Measurements from ENCODE around the gene RGS11. TPM values are rescaled to one million over a fixed set of nuclear protein-coding genes. Genes with fewer than 3 reads are reported as not detected.
A peak's percentile ranks its signal among the peaks of the same experiment; 100 is the strongest.

RGS11 gene
- 2.1 and 2.6 TPM in 2 replicates for polyA plus RNA-seq (2011; rRNA removed)
- 3.4 and 4.4 TPM in 2 replicates for polyA plus RNA-seq (2012; cell fraction: cytosol; rRNA removed)
- 48.3 and 51.7 TPM in 2 replicates for polyA plus RNA-seq (2012; cell fraction: nucleus; rRNA removed)
- polyA plus RNA-seq (2017; fragmentation: RNase III; extraction: RNeasy Plus Mini Kit Qiagen cat#74134 plus additional on column Dnase treatment): 4.2 to 6.7 TPM (median 5.3 TPM) in 3 replicates
- polyA minus RNA-seq (2011; rRNA and poly(A)+ RNA removed): 1.2 and 1.4 TPM in 2 replicates

DNA sequence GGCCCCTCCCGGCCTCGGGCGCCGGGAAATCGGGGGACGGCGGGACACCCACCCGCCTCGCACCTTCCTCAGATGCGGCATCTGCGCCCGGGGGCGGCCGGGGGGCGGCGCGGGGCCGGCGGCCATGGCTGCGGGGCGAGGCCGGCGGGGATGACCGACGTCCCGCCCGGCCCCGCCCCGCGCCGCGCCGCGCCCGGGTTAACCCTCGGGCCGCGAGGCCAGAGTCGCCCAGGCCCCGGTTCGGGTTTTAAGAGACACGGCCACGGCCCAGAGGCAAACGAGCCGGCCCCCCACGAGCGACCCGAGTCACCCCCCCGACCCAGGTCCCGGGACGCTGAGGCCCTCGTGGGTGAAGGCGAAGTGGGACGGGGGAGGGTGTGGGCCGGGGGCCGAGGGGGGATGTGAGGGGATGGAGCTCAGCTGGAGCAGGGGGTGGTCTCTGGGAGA is at the start of gene RGS11:
RGS11 (minus strand) TSS at position 159 of the 447 bp plus-strand sequence; CDS start at position 126, 33 bp downstream.
- peak; percentile 18 to 28; a peak in 2 of 6 replicates for ATAC-seq
- Histone ChIP-seq H3K27ac (peak within 1 kb of the TSS; percentile 88 to 90), H3K9me3 (no peaks in the 10 kb centered on the region), H3K4me3 (peak within 1 kb of the TSS; percentile 57), H3K4me1 (peaks cover 30% of the 10 kb centered on the region), H3K4me2 (peak within 1 kb of the TSS; percentile 94)
- peak; percentile 24; the same call in 1 of the 2 replicates for TF ChIP-seq PHF8 (IDR thresholded peaks at IDR 0.05; ENCODE audit: borderline replicate concordance, low read depth)
- TF ChIP-seq POLR2A (IDR thresholded peaks at IDR 0.05; ENCODE audit: low read length): no peak
- TF ChIP-seq TP53 (CRISPR knock-in tag; IDR thresholded peaks at IDR 0.05): no peak
- TF ChIP-seq, protein P1, sequence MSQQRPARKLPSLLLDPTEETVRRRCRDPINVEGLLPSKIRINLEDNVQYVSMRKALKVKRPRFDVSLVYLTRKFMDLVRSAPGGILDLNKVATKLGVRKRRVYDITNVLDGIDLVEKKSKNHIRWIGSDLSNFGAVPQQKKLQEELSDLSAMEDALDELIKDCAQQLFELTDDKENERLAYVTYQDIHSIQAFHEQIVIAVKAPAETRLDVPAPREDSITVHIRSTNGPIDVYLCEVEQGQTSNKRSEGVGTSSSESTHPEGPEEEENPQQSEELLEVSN (IDR thresholded peaks at IDR 0.05; ENCODE audit: borderline replicate concordance, low read depth): no peak
- no peak for TF ChIP-seq RCOR1 (IDR thresholded peaks at IDR 0.05; ENCODE audit: low read depth, low read length)
- ChIA-PET CTCF (interaction anchor here (0.6 to 1.3 kb wide), 2 partner anchors 86 to 222 kb away, joined by 3 read pairs; partner anchors contain the start of genes POLR3K and SNRNP25), POLR2A (no interaction called here)
- no peak for DNase-seq (ENCODE audit: low read depth in 1 of 2, low spot score in 1 of 2)
- no CpG with 5 or more reads among the region's 56 CpGs for WGBS (ENCODE audit: missing lambda C conversion rate)
- no peak for FAIRE-seq

DNA sequence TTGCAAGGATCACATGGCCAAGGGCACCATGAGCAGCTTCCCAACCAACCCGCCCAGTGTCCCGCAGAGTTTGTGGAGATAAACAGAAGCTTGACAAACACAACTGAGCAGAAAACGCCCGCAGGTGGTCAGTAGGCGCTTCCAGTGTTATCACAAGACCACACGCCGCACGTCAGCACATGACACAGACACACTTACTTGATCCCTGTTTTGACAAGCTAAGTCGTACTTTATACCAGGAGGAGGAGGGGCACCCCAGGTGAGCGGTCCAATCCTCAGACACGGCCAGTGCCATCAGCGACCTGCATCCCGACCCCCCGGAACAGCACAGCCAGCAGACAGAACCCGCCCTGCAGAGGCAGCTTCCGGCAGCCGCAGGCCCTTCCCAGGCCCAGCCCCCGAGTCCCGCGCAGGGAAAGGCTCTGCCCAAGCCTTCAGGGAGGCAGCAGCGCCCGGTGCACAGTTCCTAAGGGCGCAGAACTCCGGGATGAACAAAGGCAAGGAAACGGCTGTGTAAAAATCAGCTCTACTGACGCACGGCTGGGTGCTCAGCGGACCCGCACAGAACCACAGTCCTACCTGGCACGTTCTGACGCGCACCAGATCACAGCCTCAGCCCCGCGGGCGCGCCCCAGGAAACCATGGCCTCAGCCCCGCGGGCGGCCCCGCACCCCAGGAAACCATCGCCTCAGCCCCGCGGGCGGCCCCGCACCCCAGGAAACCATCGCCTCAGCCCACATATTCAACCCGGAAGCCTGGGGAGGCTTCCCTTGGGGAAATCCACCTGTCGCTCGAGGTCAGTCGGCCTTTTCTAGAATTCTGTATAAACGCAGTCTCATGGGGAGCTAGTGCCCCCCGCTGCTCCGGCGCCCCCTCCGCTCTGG is 48.9 kb upstream of the RGS11 start:
- POLR2A ChIA-PET: no interaction called here
- CTCF ChIA-PET: interaction anchor here (1.0 kb wide), 1 partner anchor 38 kb away, joined by 3 read pairs; no protein-coding TSS in a partner anchor
- WGBS (ENCODE audit: missing lambda C conversion rate): 93% methylated on average over 50 of the region's 55 CpGs
- ATAC-seq: no peak
- no peak for FAIRE-seq
- Histone ChIP-seq H3K9me3 (no peaks in the 10 kb centered on the region), H3K4me1 (peaks cover 31% of the 10 kb centered on the region), H3K4me3 (no peak overlapping the region), H3K27ac (peak overlapping the region in 1 of 2 experiments; percentile 64; a peak in 2 of 6 replicates), H3K4me2 (no peak overlapping the region)
- DNase-seq (ENCODE audit: low read depth in 1 of 2, low spot score in 1 of 2): no peak
- TF ChIP-seq RNF2 (IDR thresholded peaks at IDR 0.05; ENCODE audit: borderline replicate concordance, low read depth): no peak
- TF ChIP-seq RCOR1 (IDR thresholded peaks at IDR 0.05; ENCODE audit: low read depth, low read length): no peak
- TF ChIP-seq TP53 (CRISPR knock-in tag; IDR thresholded peaks at IDR 0.05): no peak
- no peak for TF ChIP-seq ZSCAN20 (CRISPR knock-in tag; IDR thresholded peaks at IDR 0.05)
- TF ChIP-seq, protein P2, sequence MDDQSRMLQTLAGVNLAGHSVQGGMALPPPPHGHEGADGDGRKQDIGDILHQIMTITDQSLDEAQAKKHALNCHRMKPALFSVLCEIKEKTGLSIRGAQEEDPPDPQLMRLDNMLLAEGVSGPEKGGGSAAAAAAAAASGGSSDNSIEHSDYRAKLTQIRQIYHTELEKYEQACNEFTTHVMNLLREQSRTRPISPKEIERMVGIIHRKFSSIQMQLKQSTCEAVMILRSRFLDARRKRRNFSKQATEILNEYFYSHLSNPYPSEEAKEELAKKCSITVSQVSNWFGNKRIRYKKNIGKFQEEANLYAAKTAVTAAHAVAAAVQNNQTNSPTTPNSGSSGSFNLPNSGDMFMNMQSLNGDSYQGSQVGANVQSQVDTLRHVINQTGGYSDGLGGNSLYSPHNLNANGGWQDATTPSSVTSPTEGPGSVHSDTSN (IDR thresholded peaks at IDR 0.05): no peak
- TF ChIP-seq NFE2L2 (conservative IDR thresholded peaks at IDR 0.05; ENCODE audit: low read length): no peak

DNA sequence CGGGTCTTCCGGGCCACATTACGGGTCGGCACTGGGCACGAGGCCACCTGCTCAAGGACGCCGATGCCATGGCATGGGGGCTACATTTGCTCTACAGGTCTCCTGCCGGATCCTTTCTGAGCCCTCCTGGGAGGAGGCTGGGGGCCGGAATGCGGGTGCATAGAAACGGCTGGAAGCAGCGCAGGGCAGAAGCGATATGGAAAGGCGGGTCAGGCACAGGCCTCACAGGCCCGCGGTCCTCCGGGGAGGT is 48.4 kb upstream of the RGS11 start:
- FAIRE-seq: no peak
- Histone ChIP-seq H3K9me3 (no peaks in the 10 kb centered on the region), H3K27ac (peak overlapping the region in 1 of 2 experiments; percentile 28; a peak in 1 of 6 replicates), H3K4me1 (peaks cover 31% of the 10 kb centered on the region), H3K4me3 (no peak overlapping the region), H3K4me2 (no peak overlapping the region)
- CTCF ChIA-PET: interaction anchor here (1.0 kb wide), 1 partner anchor 39 kb away, joined by 3 read pairs; no protein-coding TSS in a partner anchor
- 94% methylated on average over 17 of the region's 17 CpGs for WGBS (ENCODE audit: missing lambda C conversion rate)
- DNase-seq (ENCODE audit: low read depth in 1 of 2, low spot score in 1 of 2): no peak
- no peak for ATAC-seq
- POLR2A ChIA-PET: no interaction called here
- TF ChIP-seq KDM1A (IDR thresholded peaks at IDR 0.05; ENCODE audit: low read depth): no peak
- no peak for TF ChIP-seq HOXA7 (CRISPR knock-in tag; IDR thresholded peaks at IDR 0.05)
- no peak for TF ChIP-seq BHLHE40 (IDR thresholded peaks at IDR 0.05; ENCODE audit: low read depth, low read length)
- TF ChIP-seq EP300 (IDR thresholded peaks at IDR 0.05): no peak
- no peak for TF ChIP-seq SREBF2 (IDR thresholded peaks at IDR 0.05)
- no peak for TF ChIP-seq CTCF (IDR thresholded peaks at IDR 0.05)
- TF ChIP-seq RNF2 (IDR thresholded peaks at IDR 0.05; ENCODE audit: borderline replicate concordance, low read depth): no peak
- TF ChIP-seq CBX8 (IDR thresholded peaks at IDR 0.05): no peak
- no peak for TF ChIP-seq ESRRA (IDR thresholded peaks at IDR 0.05; ENCODE audit: borderline replicate concordance, low read length)
- TF ChIP-seq CBX2 (IDR thresholded peaks at IDR 0.05; ENCODE audit: borderline replicate concordance, low read depth): no peak
